ENCODE measurements around the gene TNF. TPM values are rescaled to one million over a fixed set of nuclear protein-coding genes. Genes with fewer than 3 reads are reported as not detected.

TNF gene
- total and polyA plus RNA-seq, 2 of the 13 experiments (the other 11 are each of a cell fraction or from before 2014, with no cell fraction given), result not detected

DNA sequence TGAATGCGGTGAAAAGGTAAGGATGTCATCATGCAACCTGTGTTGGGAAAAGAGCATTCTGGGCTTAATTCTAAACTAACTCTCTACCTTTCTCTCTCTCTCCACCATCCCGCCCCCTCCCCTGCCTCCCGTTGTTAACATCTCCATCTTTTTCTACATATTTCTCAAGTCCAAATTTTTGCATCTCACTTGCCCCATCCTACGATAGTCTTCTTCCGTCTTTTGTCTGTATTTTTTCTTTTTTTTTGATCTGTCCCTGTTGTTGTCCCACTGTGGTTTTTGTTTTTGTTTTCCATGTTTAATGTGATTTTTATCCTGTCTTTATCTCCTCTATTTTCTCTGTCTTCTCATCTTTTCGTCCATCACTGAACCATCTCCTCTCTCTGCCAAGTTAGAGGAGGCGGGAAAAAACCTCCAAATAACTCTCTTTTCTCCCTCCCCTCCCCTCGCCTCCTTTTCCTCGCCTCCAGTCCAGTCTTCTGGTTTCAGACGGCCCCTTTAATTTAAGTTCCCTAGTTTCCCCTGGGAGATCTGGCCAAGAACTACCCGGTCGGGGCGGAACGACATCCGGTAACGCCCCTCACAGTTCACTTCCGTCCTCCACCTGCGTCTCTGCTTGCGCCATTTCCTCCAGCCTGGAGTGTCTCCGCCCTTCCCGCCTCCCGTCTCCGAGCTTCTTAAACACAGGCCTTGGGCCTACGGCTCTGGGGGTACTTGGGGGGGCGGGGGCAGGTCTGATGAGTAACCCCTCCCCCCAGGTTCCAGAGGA lies 28.2 kb upstream of the TNF start, which contains the start of gene NFKBIL1 (continued):
- TF ChIP-seq, protein P1, sequence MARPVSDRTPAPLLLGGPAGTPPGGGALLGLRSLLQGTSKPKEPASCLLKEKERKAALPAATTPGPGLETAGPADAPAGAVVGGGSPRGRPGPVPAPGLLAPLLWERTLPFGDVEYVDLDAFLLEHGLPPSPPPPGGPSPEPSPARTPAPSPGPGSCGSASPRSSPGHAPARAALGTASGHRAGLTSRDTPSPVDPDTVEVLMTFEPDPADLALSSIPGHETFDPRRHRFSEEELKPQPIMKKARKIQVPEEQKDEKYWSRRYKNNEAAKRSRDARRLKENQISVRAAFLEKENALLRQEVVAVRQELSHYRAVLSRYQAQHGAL (CRISPR knock-in tag; IDR thresholded peaks at IDR 0.05; ENCODE audit: not compliant biosample characterization), result no peak
- TF ChIP-seq SRSF9 (IDR thresholded peaks at IDR 0.05; ENCODE audit: borderline replicate concordance, insufficient read depth, low read depth, low read length, poor library complexity, severe bottlenecking) (no peak), U2AF1 (optimal IDR thresholded peaks at IDR 0.05; ENCODE audit: low read depth, low read length) (peak; percentile 27), GTF2F1 (IDR thresholded peaks at IDR 0.05; ENCODE audit: low read length) (no peak), ZNF124 (CRISPR knock-in tag; IDR thresholded peaks at IDR 0.05) (no peak; the same call in 1 of the 2 replicates), WIZ (CRISPR knock-in tag; IDR thresholded peaks at IDR 0.05) (no peak), ZNF33B (CRISPR knock-in tag; IDR thresholded peaks at IDR 0.05) (no peak), SMAD3 (CRISPR knock-in tag; IDR thresholded peaks at IDR 0.05) (peak; percentile 59; the same call in 1 of the 2 replicates), ZNF572 (CRISPR knock-in tag; IDR thresholded peaks at IDR 0.05) (no peak), SCMH1 (CRISPR knock-in tag; IDR thresholded peaks at IDR 0.05; ENCODE audit: borderline replicate concordance) (no peak), ZNF10 (CRISPR knock-in tag; IDR thresholded peaks at IDR 0.05; ENCODE audit: borderline replicate concordance, low read depth) (no peak), FIP1L1 (IDR thresholded peaks at IDR 0.05; ENCODE audit: borderline replicate concordance, insufficient read depth, low read depth, low read length) (no peak), RFX3 (CRISPR knock-in tag; IDR thresholded peaks at IDR 0.05) (no peak; the same call in 1 of the 2 replicates), TCF12 (IDR thresholded peaks at IDR 0.05) (no peak), TCF12 (CRISPR knock-in tag; IDR thresholded peaks at IDR 0.05) (no peak), PLSCR1 (CRISPR knock-in tag; IDR thresholded peaks at IDR 0.05; ENCODE audit: borderline replicate concordance) (no peak), CC2D1A (CRISPR knock-in tag; IDR thresholded peaks at IDR 0.05) (0 out of 2 replicates have a peak, but pooled peaks have one; percentile 83), ZNF274 (CRISPR knock-in tag; IDR thresholded peaks at IDR 0.05) (no peak), ZNF724P (CRISPR knock-in tag; IDR thresholded peaks at IDR 0.05; ENCODE audit: borderline replicate concordance) (no peak), ZFP82 (CRISPR knock-in tag; IDR thresholded peaks at IDR 0.05; ENCODE audit: borderline replicate concordance) (no peak), HMGA1 (CRISPR knock-in tag; conservative IDR thresholded peaks at IDR 0.05) (no peak)
- TF ChIP-seq, protein P2, sequence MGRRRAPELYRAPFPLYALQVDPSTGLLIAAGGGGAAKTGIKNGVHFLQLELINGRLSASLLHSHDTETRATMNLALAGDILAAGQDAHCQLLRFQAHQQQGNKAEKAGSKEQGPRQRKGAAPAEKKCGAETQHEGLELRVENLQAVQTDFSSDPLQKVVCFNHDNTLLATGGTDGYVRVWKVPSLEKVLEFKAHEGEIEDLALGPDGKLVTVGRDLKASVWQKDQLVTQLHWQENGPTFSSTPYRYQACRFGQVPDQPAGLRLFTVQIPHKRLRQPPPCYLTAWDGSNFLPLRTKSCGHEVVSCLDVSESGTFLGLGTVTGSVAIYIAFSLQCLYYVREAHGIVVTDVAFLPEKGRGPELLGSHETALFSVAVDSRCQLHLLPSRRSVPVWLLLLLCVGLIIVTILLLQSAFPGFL (CRISPR knock-in tag; IDR thresholded peaks at IDR 0.05), result no peak
- TF ChIP-seq, protein P3, sequence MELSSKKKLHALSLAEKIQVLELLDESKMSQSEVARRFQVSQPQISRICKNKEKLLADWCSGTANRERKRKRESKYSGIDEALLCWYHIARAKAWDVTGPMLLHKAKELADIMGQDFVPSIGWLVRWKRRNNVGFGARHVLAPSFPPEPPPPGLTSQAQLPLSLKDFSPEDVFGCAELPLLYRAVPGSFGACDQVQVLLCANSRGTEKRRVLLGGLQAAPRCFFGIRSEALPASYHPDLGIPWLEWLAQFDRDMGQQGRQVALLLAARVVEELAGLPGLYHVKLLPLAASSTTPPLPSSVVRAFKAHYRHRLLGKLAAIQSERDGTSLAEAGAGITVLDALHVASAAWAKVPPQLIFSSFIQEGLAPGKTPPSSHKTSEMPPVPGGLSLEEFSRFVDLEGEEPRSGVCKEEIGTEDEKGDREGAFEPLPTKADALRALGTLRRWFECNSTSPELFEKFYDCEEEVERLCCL (CRISPR knock-in tag; IDR thresholded peaks at IDR 0.05; ENCODE audit: borderline replicate concordance), result no peak
- TF ChIP-seq, protein P4, sequence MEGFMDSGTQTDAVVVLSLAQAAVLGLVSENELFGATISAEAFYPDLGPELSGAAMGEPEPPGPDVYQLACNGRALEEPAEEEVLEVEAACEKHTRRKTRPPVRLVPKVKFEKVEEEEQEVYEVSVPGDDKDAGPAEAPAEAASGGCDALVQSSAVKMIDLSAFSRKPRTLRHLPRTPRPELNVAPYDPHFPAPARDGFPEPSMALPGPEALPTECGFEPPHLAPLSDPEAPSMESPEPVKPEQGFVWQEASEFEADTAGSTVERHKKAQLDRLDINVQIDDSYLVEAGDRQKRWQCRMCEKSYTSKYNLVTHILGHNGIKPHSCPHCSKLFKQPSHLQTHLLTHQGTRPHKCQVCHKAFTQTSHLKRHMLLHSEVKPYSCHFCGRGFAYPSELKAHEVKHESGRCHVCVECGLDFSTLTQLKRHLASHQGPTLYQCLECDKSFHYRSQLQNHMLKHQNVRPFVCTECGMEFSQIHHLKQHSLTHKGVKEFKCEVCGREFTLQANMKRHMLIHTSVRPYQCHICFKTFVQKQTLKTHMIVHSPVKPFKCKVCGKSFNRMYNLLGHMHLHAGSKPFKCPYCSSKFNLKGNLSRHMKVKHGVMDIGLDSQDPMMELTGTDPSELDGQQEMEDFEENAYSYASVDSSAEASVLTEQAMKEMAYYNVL (CRISPR knock-in tag; IDR thresholded peaks at IDR 0.05; ENCODE audit: borderline replicate concordance), result peak; percentile 38; the same call in 1 of the 2 replicates
